Keratinocyte (primary cell): Measurements from ENCODE around the gene PDE1A.

Experiments
- CTCF ChIP-seq, 3 experiments: IDR thresholded peaks in 1 of 3; conservative IDR thresholded peaks in 1 of 3; optimal IDR thresholded peaks in 1 of 3; 2 replicates in 2 of 3; 3 replicates in 1 of 3; pipeline versions ENCODE3 to v1.5.1; 2011; ENCODE audit warnings: low read length in 3 of 3, mild to moderate bottlenecking in 3 of 3, moderate library complexity in 2 of 3, control low read depth in 1 of 3, inconsistent platforms in 1 of 3; ENCODE audit not compliant: insufficient read depth in 2 of 3; ENCODE audit errors: extremely low read depth in 1 of 3
- EZH2 ChIP-seq: IDR thresholded peaks from one replicate; pipeline ENCODE4 v1.6.1; 2012; ENCODE audit warnings: inconsistent platforms, mild to moderate bottlenecking, low read length, moderate library complexity

GRCh38 chr2:182097571-182098164, 329.2 kb downstream of the PDE1A start:
- TF ChIP-seq CTCF (optimal IDR thresholded peaks at IDR 0.05 in 1 of 3, IDR thresholded peaks at IDR 0.05 in 1 of 3, conservative IDR thresholded peaks at IDR 0.05 in 1 of 3; ENCODE audit: extremely low read depth in 1 of 3, insufficient read depth in 2 of 3, low read length in 3 of 3) (no peak), EZH2 (no peak)
